Activated T-cell treated with anti-CD3 and anti-CD28 coated beads for 4 hours (primary cell): ENCODE data around the gene TEFM.
"Not testable (repeated sequence)": the region's sequence is repeated elsewhere in the genome, so short reads cannot be mapped to it uniquely, and the experiment has no call there.

ENCODE experiments used
- DNase-seq: peaks from one replicate; pipeline ENCODE4 v3.0.0-alpha.2; 2020

Gene TEFM

GRCh38 chr17:30920683-30921543 is 14.9 kb upstream of the TEFM start:
- no peak for DNase-seq

- DNase-seq = no peak
Observed at GRCh38 chr17:30920282-30920681, 14.2 kb upstream of the TEFM start.

- DNase-seq = no peak
Observed at GRCh38 chr17:30917050-30917449, 11.0 kb upstream of the TEFM start.

- DNase-seq = no peak
Observed at GRCh38 chr17:30915833-30916611, 10.0 kb upstream of the TEFM start.

GRCh38 chr17:30913955-30914354 is 7.9 kb upstream of the TEFM start:
- DNase-seq = no peak

- DNase-seq = not testable (repeated sequence)
Observed at GRCh38 chr17:30910151-30910550, 4.1 kb upstream of the TEFM start.

- DNase-seq = no peak
Observed at GRCh38 chr17:30908717-30909420, 2.8 kb upstream of the TEFM start.

DNA sequence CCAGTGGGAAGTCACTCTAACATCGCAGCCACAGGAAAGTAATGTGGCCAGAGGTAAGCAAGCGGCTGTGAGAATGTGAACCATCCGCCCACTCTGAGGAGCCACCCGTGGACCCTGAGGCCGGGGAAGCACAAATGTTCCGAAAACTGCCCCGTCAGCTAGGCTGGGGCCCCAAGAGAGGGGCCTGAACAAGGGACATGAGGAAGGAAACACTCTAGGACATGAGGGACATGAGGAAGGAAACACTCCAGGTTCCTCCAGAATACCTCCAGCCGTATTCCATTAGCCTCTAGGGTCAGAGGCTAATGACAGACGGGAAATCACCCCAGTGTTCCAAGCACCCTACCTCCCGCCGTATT is 317 bp downstream of the TEFM start:
- DNase-seq = no peak

GRCh38 chr17:30897311-30897710 is 8.7 kb downstream of the TEFM start:
- DNase-seq = no peak

GRCh38 chr17:30894236-30894635 is 11.8 kb downstream of the TEFM start:
- no peak for DNase-seq

- DNase-seq = no peak
Observed at GRCh38 chr17:30886187-30886586, 19.9 kb downstream of the TEFM start.

DNA sequence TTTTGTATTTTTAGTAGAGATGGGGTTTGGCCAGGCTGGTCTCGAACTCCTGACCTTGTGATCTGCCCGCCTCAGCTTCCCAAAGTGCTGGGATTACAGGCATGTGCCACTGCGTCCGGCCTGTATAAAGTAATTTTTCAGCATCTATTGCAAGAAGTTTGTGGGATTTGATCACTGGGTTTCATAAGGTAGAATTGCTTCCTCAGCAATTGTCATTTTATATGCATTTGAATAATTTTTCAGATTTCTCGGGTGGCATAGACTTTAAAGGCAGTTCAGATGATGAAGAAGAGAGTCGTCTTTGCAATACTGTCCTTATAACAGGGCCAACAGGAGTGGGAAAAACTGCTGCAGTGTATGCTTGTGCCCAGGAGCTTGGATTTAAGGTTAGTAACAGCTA is 37.0 kb downstream of the TEFM start:
- DNase-seq = no peak

- DNase-seq = no peak
Observed at GRCh38 chr17:30864636-30865035, 41.4 kb downstream of the TEFM start.

- no peak for DNase-seq
Observed at GRCh38 chr17:30858556-30859250, 47.3 kb downstream of the TEFM start.

DNA sequence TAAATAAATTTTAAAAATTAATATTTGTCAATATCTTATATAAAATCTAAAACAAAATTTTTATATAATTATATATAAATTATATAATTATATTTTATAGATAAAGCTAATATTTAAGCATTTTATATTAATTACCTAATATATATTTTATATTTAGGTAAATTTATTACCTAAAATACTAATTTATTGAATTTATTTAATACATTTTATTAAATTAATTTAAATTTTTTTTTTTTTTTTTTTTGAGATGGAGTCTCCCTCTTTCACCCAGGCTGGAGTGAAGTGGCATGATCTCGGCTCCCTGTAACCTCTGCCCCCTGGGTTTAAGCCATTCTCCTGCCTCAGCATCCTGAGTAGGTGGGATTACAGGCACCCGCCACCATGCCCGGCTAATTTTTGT is 51.9 kb downstream of the TEFM start:
- DNase-seq = no peak
